ENCODE data around the gene EFS.

DNA sequence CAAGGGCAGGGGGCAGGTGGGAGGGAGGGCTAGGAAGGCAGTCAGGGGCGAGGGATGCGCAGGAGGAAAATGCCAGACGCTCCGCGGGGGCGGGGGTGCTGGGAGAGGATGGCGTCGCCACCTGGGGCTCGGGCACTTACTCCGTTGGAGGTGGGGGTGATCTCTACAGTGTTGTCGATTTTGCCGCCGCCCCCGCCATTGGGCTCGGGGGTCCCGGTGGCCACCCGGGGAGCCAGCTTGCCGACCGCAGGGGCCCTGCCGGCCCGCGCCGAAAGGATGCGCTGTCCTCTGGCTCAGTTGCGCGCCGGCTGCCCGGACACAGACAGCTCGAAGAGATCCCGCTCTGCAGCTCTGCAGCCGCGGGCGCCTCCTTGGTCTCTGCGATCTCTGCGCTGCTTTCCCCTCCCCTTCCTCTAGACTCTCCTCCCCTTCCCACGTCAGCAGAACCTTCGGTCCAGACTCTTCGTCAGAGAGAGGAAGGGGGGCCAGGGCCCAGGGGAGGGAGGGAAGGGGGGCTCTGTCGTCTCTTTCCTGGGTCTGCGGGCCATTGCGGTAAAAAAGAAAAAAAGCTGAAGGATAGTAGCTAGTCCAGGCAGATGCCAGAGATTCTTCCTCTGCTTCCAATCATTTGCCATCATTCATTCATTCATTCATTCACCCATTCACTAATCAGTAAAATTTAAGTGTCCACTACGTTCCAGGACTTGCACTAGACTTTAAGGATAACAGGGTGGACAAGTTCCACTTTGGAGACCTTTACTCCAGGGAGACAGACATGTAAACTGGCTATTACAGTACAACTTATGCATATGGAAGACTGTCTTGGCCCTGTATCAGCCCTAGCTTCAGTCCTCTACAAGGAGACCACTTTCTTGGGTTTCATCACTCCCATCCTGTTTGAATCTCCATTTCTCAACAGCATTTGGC is 12.2 kb downstream of the EFS start, which contains the start of gene SLC22A17:
- TF ChIP-seq, protein P1, sequence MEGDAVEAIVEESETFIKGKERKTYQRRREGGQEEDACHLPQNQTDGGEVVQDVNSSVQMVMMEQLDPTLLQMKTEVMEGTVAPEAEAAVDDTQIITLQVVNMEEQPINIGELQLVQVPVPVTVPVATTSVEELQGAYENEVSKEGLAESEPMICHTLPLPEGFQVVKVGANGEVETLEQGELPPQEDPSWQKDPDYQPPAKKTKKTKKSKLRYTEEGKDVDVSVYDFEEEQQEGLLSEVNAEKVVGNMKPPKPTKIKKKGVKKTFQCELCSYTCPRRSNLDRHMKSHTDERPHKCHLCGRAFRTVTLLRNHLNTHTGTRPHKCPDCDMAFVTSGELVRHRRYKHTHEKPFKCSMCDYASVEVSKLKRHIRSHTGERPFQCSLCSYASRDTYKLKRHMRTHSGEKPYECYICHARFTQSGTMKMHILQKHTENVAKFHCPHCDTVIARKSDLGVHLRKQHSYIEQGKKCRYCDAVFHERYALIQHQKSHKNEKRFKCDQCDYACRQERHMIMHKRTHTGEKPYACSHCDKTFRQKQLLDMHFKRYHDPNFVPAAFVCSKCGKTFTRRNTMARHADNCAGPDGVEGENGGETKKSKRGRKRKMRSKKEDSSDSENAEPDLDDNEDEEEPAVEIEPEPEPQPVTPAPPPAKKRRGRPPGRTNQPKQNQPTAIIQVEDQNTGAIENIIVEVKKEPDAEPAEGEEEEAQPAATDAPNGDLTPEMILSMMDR (IDR thresholded peaks at IDR 0.05; ENCODE audit: poor library complexity): peak; percentile 8
- TF ChIP-seq EZH2 (IDR thresholded peaks at IDR 0.05; ENCODE audit: borderline replicate concordance) (no peak), EZH2phosphoT487 (IDR thresholded peaks at IDR 0.05; ENCODE audit: low read depth, severe bottlenecking, unreplicated experiment) (no peak)
